ENCODE data around the gene ZFPL1.

ZFPL1 gene

DNA sequence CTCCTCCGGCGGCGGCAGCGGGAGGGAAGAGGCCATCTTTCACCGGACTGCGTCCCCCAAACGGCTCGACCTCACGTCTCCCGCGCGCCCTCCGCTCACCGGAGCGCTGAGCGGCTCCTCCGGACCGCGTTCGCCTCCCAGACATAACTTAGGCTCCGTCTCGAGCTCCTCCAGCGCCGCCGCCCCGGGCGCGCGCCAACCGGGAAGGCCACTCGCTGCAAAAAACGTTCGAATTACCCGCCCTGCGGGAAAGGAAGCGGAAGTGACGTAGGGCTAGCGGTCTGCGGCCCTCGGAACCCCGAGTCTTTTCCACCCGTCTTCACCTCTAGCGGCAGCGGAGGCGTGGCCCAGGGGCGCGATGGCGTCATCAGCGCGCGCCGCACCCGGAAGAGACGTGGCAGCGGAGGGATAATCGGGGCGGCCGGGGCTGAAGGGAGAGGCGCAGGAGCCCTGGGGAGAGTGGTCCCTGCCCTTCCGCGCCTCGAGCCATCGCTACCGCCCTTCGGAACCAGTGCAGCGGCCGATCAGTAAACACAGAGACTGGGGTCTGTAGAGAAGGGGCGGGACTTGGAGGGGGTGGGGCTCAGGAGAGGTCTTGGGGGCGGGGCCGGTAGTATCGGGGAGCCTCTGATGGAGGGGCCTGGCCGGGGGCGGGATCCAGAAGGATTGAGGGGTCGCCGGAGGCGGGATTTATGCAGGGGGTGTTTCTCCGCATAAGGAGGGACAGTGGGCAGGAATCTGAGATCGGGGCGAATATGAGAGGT, at the start of gene ZFPL1, which contains the start of gene CDCA5:
ZFPL1 (plus strand) TSS at position 389 of the 764 bp plus-strand sequence. CDS start 477 bp downstream, outside the sequence.
CDCA5 (minus strand) TSS at position 207 of the 764 bp plus-strand sequence; CDS start at position 145, 62 bp downstream.
- no peaks in the 10 kb centered on the region for H3F3A ChIP-seq (ENCODE audit: insufficient read depth)
- peak within 1 kb of the TSS; percentile 88 for H3K9ac ChIP-seq (ENCODE audit: low read length)
- peaks cover 56% of the 10 kb centered on the region for H3K79me2 ChIP-seq (ENCODE audit: insufficient read depth, low read length)
- peak within 1 kb of the TSS; percentile 39 for H2AFZ ChIP-seq (ENCODE audit: low read depth, low read length, severe bottlenecking)
- no peaks in the 10 kb centered on the region for H3K27me3 ChIP-seq (ENCODE audit: low read length)
- H4K20me1 ChIP-seq (ENCODE audit: low read depth, low read length), result no peaks in the 10 kb centered on the region
- peak within 1 kb of the TSS; percentile 80 for H3K27ac ChIP-seq (ENCODE audit: low read depth, low read length)
- TF ChIP-seq, protein P1, sequence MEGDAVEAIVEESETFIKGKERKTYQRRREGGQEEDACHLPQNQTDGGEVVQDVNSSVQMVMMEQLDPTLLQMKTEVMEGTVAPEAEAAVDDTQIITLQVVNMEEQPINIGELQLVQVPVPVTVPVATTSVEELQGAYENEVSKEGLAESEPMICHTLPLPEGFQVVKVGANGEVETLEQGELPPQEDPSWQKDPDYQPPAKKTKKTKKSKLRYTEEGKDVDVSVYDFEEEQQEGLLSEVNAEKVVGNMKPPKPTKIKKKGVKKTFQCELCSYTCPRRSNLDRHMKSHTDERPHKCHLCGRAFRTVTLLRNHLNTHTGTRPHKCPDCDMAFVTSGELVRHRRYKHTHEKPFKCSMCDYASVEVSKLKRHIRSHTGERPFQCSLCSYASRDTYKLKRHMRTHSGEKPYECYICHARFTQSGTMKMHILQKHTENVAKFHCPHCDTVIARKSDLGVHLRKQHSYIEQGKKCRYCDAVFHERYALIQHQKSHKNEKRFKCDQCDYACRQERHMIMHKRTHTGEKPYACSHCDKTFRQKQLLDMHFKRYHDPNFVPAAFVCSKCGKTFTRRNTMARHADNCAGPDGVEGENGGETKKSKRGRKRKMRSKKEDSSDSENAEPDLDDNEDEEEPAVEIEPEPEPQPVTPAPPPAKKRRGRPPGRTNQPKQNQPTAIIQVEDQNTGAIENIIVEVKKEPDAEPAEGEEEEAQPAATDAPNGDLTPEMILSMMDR (IDR thresholded peaks at IDR 0.05; ENCODE audit: insufficient read depth, low read length, poor library complexity, severe bottlenecking), result no peak
- H3K4me2 ChIP-seq (ENCODE audit: low read depth, low read length, poor library complexity, severe bottlenecking), result peak within 1 kb of the TSS; percentile 83
- peaks cover 12% of the 10 kb centered on the region for H3K36me3 ChIP-seq (ENCODE audit: low read length)
- H3K4me3 ChIP-seq (ENCODE audit: insufficient read depth, low read length, poor library complexity, severe bottlenecking), result peak within 1 kb of the TSS; percentile 98
- H3K9me3 ChIP-seq (ENCODE audit: insufficient read depth, low read length), result no peaks in the 10 kb centered on the region
- no peaks in the 10 kb centered on the region for H3K9me2 ChIP-seq (replicated peaks; ENCODE audit: insufficient read depth, low read length)

DNA sequence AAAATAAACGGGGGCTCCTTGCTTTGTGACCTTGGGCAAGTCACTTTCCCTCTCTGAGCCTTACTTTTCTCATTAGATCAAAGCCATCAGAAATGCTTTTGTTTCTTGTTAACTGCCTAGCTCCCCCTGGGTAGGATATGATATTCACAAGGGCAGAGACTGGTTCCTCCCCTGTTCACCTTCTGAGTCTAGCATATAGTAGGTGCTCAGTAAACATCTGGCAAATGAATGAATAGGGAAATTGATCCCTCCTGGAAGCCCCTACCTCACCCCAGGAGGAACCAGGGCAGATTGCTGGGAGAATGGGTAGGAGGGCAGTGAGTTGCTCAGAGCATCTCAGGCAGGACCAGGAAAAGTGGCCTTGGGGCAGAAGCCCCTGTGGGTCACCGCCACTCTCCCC, 49.6 kb upstream of the ZFPL1 start:
- Histone ChIP-seq H4K20me1 (ENCODE audit: low read depth, low read length) (no peaks in the 10 kb centered on the region), H2AFZ (ENCODE audit: low read depth, low read length, severe bottlenecking) (no peak overlapping the region), H3K36me3 (ENCODE audit: low read length) (no peaks in the 10 kb centered on the region), H3K4me3 (ENCODE audit: insufficient read depth, low read length, poor library complexity, severe bottlenecking) (no peak overlapping the region), H3K27me3 (ENCODE audit: low read length) (no peaks in the 10 kb centered on the region), H3K9ac (ENCODE audit: low read length) (no peak overlapping the region), H3K27ac (ENCODE audit: low read depth, low read length) (no peak overlapping the region), H3K79me2 (ENCODE audit: insufficient read depth, low read length) (no peaks in the 10 kb centered on the region), H3K9me2 (replicated peaks; ENCODE audit: insufficient read depth, low read length) (no peaks in the 10 kb centered on the region), H3K9me3 (ENCODE audit: insufficient read depth, low read length) (no peaks in the 10 kb centered on the region), H3K4me2 (ENCODE audit: low read depth, low read length, poor library complexity, severe bottlenecking) (no peak overlapping the region), H3F3A (ENCODE audit: insufficient read depth) (peaks cover 8% of the 10 kb centered on the region; the same call in 1 of the 2 replicates)
- TF ChIP-seq, protein P1 (IDR thresholded peaks at IDR 0.05; ENCODE audit: insufficient read depth, low read length, poor library complexity, severe bottlenecking), result no peak
- no peak for TF ChIP-seq EZH2phosphoT487 (conservative IDR thresholded peaks at IDR 0.05; ENCODE audit: low read length)

DNA sequence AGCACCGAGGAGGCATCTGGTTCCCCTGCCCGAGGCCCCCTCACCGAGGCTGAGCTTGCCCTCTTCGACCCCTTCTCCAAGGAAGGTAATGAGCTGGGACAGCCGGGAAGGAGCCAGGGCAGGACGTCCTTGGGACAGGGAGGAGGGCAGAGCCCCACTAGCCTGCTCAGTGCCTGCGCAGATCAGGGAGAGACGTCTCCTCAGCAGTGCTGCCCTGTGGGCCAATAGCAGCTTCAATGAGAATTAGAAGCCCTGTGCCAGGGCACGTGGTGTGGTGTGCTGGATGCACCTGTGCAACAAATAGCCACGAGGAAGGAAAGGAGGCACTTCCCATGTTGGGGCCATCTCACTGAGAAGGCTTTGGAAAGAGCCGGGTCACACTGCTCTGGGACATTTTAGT, 48.4 kb upstream of the ZFPL1 start:
- Histone ChIP-seq H3K79me2 (ENCODE audit: insufficient read depth, low read length) (no peaks in the 10 kb centered on the region), H3F3A (ENCODE audit: insufficient read depth) (peaks cover 8% of the 10 kb centered on the region), H3K27me3 (ENCODE audit: low read length) (no peaks in the 10 kb centered on the region), H3K9me3 (ENCODE audit: insufficient read depth, low read length) (no peaks in the 10 kb centered on the region), H4K20me1 (ENCODE audit: low read depth, low read length) (no peaks in the 10 kb centered on the region), H2AFZ (ENCODE audit: low read depth, low read length, severe bottlenecking) (no peak overlapping the region), H3K9ac (ENCODE audit: low read length) (no peak overlapping the region), H3K9me2 (replicated peaks; ENCODE audit: insufficient read depth, low read length) (no peaks in the 10 kb centered on the region), H3K36me3 (ENCODE audit: low read length) (no peaks in the 10 kb centered on the region), H3K27ac (ENCODE audit: low read depth, low read length) (no peak overlapping the region), H3K4me2 (ENCODE audit: low read depth, low read length, poor library complexity, severe bottlenecking) (no peak overlapping the region), H3K4me3 (ENCODE audit: insufficient read depth, low read length, poor library complexity, severe bottlenecking) (no peak overlapping the region)
- no peak for TF ChIP-seq EZH2phosphoT487 (conservative IDR thresholded peaks at IDR 0.05; ENCODE audit: low read length)
- TF ChIP-seq, protein P1 (IDR thresholded peaks at IDR 0.05; ENCODE audit: insufficient read depth, low read length, poor library complexity, severe bottlenecking), result no peak
